ENCODE data around the gene BCL11A. TPM values are rescaled to one million over a fixed set of nuclear protein-coding genes. Genes with fewer than 3 reads are reported as not detected.

Gene BCL11A
- total and polyA plus RNA-seq, 4 donors = 0.08 to 8.5 (median 0.47) TPM

- TF ChIP-seq TAF1 (conservative IDR thresholded peaks at IDR 0.05) = no peak
- no peak for TF ChIP-seq ATF3 (IDR thresholded peaks at IDR 0.05)
- TF ChIP-seq FOXA2 (IDR thresholded peaks at IDR 0.05) = no peak
- no peak for TF ChIP-seq GABPA (IDR thresholded peaks at IDR 0.05 in 1 of 2, conservative IDR thresholded peaks at IDR 0.05 in 1 of 2)
- no peak for TF ChIP-seq JUND (IDR thresholded peaks at IDR 0.05)
- TF ChIP-seq, protein P1, sequence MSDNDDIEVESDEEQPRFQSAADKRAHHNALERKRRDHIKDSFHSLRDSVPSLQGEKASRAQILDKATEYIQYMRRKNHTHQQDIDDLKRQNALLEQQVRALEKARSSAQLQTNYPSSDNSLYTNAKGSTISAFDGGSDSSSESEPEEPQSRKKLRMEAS (IDR thresholded peaks at IDR 0.05) = no peak
- TF ChIP-seq, protein P2, sequence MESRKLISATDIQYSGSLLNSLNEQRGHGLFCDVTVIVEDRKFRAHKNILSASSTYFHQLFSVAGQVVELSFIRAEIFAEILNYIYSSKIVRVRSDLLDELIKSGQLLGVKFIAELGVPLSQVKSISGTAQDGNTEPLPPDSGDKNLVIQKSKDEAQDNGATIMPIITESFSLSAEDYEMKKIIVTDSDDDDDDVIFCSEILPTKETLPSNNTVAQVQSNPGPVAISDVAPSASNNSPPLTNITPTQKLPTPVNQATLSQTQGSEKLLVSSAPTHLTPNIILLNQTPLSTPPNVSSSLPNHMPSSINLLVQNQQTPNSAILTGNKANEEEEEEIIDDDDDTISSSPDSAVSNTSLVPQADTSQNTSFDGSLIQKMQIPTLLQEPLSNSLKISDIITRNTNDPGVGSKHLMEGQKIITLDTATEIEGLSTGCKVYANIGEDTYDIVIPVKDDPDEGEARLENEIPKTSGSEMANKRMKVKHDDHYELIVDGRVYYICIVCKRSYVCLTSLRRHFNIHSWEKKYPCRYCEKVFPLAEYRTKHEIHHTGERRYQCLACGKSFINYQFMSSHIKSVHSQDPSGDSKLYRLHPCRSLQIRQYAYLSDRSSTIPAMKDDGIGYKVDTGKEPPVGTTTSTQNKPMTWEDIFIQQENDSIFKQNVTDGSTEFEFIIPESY (IDR thresholded peaks at IDR 0.05) = no peak
- TF ChIP-seq HNF4G (IDR thresholded peaks at IDR 0.05) = no peak
- TF ChIP-seq EGR1 (IDR thresholded peaks at IDR 0.05; ENCODE audit: low read depth in 2 of 2) = no peak
- no peak for TF ChIP-seq RAD21 (IDR thresholded peaks at IDR 0.05)
- TF ChIP-seq HNF4A (conservative IDR thresholded peaks at IDR 0.05) = no peak
- no peak for TF ChIP-seq NR2F2 (IDR thresholded peaks at IDR 0.05)
- no peak for TF ChIP-seq FOXA1 (IDR thresholded peaks at IDR 0.05)
- no peak for TF ChIP-seq CTCF (IDR thresholded peaks at IDR 0.05; ENCODE audit: low read depth, low read length, missing input control)
- WGBS = 93% methylated on average over 8 of the region's 8 CpGs
- H3K4me1 ChIP-seq (ENCODE audit: control insufficient read depth in 4 of 4, insufficient read depth in 4 of 4, low read length in 3 of 4) = no peaks in the 10 kb centered on the region
- H3K27me3 ChIP-seq (ENCODE audit: control insufficient read depth in 4 of 4, insufficient read depth in 4 of 4, low read length in 3 of 4) = no peaks in the 10 kb centered on the region
- H3K36me3 ChIP-seq (ENCODE audit: control insufficient read depth in 4 of 4, insufficient read depth in 3 of 4, low read depth in 1 of 4, low read length in 3 of 4) = no peaks in the 10 kb centered on the region
- H3K9ac ChIP-seq (ENCODE audit: low read depth in 1 of 2, low read length in 2 of 2) = no peak overlapping the region
- H3K27ac ChIP-seq (ENCODE audit: low read depth in 1 of 2, low read length in 2 of 2) = no peak overlapping the region
- no peak overlapping the region for H3K4me3 ChIP-seq (ENCODE audit: low read depth in 1 of 3, low read length in 3 of 3)
- H3K9me3 ChIP-seq (ENCODE audit: control insufficient read depth in 4 of 4, low read length in 3 of 4) = no peaks in the 10 kb centered on the region
- DNase-seq (ENCODE audit: low spot score) = no peak
These were observed 106.8 kb downstream of the BCL11A start for GRCh38 chr2:60446413-60447267.

DNA sequence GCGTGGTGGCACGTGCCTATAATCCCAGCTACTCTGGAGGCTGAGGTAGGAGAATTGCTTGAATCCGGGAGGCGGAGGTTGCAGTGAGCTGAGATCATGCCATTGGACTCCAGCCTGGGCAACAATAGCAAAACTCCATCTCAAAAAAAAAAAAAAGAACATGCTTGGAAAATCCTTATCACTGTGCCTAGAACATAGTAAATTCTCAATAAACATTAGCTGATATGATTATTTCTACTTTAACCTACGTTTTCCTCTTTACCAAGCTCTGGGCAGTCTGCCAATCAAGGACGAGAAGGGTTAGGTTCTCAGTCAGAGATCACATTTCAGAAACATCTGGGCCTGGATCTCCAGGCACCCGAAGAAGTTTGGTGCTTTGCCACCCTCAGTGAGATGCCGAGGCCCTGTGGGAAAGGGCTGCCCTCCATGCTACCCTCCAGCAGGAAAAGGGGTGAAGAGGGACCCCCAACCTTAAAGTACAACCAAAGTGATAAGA lies 107.7 kb downstream of the BCL11A start:
- no peak overlapping the region for H3K9ac ChIP-seq (ENCODE audit: low read depth in 1 of 2, low read length in 2 of 2)
- DNase-seq (ENCODE audit: low spot score) = no peak
- no peaks in the 10 kb centered on the region for H3K9me3 ChIP-seq (ENCODE audit: control insufficient read depth in 4 of 4, low read length in 3 of 4)
- no peak overlapping the region for H3K27ac ChIP-seq (ENCODE audit: low read depth in 1 of 2, low read length in 2 of 2)
- no peaks in the 10 kb centered on the region for H3K4me1 ChIP-seq (ENCODE audit: control insufficient read depth in 4 of 4, insufficient read depth in 4 of 4, low read length in 3 of 4)
- no peaks in the 10 kb centered on the region for H3K27me3 ChIP-seq (ENCODE audit: control insufficient read depth in 4 of 4, insufficient read depth in 4 of 4, low read length in 3 of 4)
- no peak overlapping the region for H3K4me3 ChIP-seq (ENCODE audit: low read depth in 1 of 3, low read length in 3 of 3)
- no peaks in the 10 kb centered on the region for H3K36me3 ChIP-seq (ENCODE audit: control insufficient read depth in 4 of 4, insufficient read depth in 3 of 4, low read depth in 1 of 4, low read length in 3 of 4)
- WGBS = 71% methylated on average over 8 of the region's 8 CpGs
- TF ChIP-seq HNF4A (conservative IDR thresholded peaks at IDR 0.05) = no peak
- no peak for TF ChIP-seq YY1 (IDR thresholded peaks at IDR 0.05)
- no peak for TF ChIP-seq HNF4G (IDR thresholded peaks at IDR 0.05)
- no peak for TF ChIP-seq FOXA2 (IDR thresholded peaks at IDR 0.05)
- TF ChIP-seq JUND (IDR thresholded peaks at IDR 0.05) = no peak
- TF ChIP-seq, protein P2 (IDR thresholded peaks at IDR 0.05) = no peak
- no peak for TF ChIP-seq RXRA (IDR thresholded peaks at IDR 0.05)
- TF ChIP-seq, protein P3, sequence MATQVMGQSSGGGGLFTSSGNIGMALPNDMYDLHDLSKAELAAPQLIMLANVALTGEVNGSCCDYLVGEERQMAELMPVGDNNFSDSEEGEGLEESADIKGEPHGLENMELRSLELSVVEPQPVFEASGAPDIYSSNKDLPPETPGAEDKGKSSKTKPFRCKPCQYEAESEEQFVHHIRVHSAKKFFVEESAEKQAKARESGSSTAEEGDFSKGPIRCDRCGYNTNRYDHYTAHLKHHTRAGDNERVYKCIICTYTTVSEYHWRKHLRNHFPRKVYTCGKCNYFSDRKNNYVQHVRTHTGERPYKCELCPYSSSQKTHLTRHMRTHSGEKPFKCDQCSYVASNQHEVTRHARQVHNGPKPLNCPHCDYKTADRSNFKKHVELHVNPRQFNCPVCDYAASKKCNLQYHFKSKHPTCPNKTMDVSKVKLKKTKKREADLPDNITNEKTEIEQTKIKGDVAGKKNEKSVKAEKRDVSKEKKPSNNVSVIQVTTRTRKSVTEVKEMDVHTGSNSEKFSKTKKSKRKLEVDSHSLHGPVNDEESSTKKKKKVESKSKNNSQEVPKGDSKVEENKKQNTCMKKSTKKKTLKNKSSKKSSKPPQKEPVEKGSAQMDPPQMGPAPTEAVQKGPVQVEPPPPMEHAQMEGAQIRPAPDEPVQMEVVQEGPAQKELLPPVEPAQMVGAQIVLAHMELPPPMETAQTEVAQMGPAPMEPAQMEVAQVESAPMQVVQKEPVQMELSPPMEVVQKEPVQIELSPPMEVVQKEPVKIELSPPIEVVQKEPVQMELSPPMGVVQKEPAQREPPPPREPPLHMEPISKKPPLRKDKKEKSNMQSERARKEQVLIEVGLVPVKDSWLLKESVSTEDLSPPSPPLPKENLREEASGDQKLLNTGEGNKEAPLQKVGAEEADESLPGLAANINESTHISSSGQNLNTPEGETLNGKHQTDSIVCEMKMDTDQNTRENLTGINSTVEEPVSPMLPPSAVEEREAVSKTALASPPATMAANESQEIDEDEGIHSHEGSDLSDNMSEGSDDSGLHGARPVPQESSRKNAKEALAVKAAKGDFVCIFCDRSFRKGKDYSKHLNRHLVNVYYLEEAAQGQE (IDR thresholded peaks at IDR 0.05) = no peak
- no peak for TF ChIP-seq TAF1 (conservative IDR thresholded peaks at IDR 0.05)
- no peak for TF ChIP-seq SP1 (IDR thresholded peaks at IDR 0.05)

All from liver (tissue), 9 donors.